GM12878 (cell line): Measurements from ENCODE around the gene CD63. TPM values are rescaled to one million over a fixed set of nuclear protein-coding genes. Genes with fewer than 3 reads are reported as not detected.

Experiments used
- ATAC-seq: fragments of 200-7000 bp; cut with Tn5 transposase; 3 replicates; pipeline ENCODE4 v1.9.1; 2020; ENCODE audit warnings: mild to moderate bottlenecking, moderate library complexity
- BruUV-seq: library from RNA; stranded (reverse); fragments of 400-500 nt; replicated peaks from 2 replicates; lab custom pipeline; 2021; lab: Mats Ljungman, UMichigan
- CTCF ChIA-PET: fragments of 300-600 bp; sonication (Branson Sonifier 250); formaldehyde crosslinking; extraction: SDS; loops from one replicate; lab custom pipeline; 2021; ENCODE audit warnings: inconsistent platforms; lab: Yijun Ruan, JAX
- POLR2A ChIA-PET: fragments of 350-600 bp; formaldehyde crosslinking; extraction: SDS; loops from one replicate; lab custom pipeline; 2021; ENCODE audit warnings: inconsistent platforms; lab: Charles Lee
- RAD21 ChIA-PET: fragments of 300-600 bp; sonication (Branson Sonifier 250); formaldehyde crosslinking; loops from one replicate; lab custom pipeline; 2023; ENCODE audit warnings: antibody characterized with exemption; ENCODE audit not compliant: unreplicated experiment; lab: Charles Lee
- SMC1A ChIA-PET: fragments of 300-600 bp; sonication (Branson Sonifier 250); formaldehyde crosslinking; loops from one replicate; lab custom pipeline; 2023; ENCODE audit not compliant: unreplicated experiment, uncharacterized antibody; lab: Charles Lee
- DNase-seq: peaks from one replicate; pipeline ENCODE4 v3.0.0-alpha.2; 2011; ENCODE audit warnings: low read depth, low spot score
- FAIRE-seq: peaks from 3 replicates; lab custom pipeline; 2011; peaks lifted over from hg19 to GRCh38; lab: Jason Lieb, UNC
- H2AFZ ChIP-seq: 2 replicates; pipeline ENCODE4 v1.6.0; 2011; ENCODE audit warnings: low read depth, low read length, control low read depth; ENCODE audit not compliant: control insufficient read depth
- H3K27ac ChIP-seq: 2 replicates; pipeline ENCODE4 v1.5.1; 2011; ENCODE audit warnings: control low read depth; ENCODE audit not compliant: control insufficient read depth, insufficient read depth
- H3K27me3 ChIP-seq, 2 experiments: replicated peaks in 1 of 2; 2 replicates each; pipeline versions ENCODE4 v1.6.0 to v1.6.1; 2011; ENCODE audit warnings: low read length in 1 of 2; ENCODE audit not compliant: control insufficient read depth in 2 of 2, insufficient read depth in 2 of 2
- H3K36me3 ChIP-seq, 2 experiments: 2 replicates each; pipeline ENCODE4 v1.5.1; 2011; ENCODE audit warnings: low read length in 1 of 2; ENCODE audit not compliant: control insufficient read depth in 2 of 2, insufficient read depth in 2 of 2
- H3K4me1 ChIP-seq: 2 replicates; pipeline ENCODE4 v1.6.1; 2011; ENCODE audit warnings: mild to moderate bottlenecking, low read length, moderate library complexity, mixed read lengths; ENCODE audit not compliant: control insufficient read depth, insufficient read depth
- H3K4me2 ChIP-seq: 2 replicates; pipeline ENCODE4 v1.6.0; 2011; ENCODE audit warnings: control low read depth; ENCODE audit not compliant: control insufficient read depth, insufficient read depth
- H3K4me3 ChIP-seq: fragments of 200-600 bp; sonication (generic); 2 replicates; pipeline ENCODE4 v1.5.1; 2016
- H3K79me2 ChIP-seq: 2 replicates; pipeline ENCODE4 v1.6.0; 2011; ENCODE audit warnings: low read length; ENCODE audit not compliant: control insufficient read depth, insufficient read depth
- H3K9ac ChIP-seq: 2 replicates; pipeline ENCODE4 v1.8.0; 2011; ENCODE audit warnings: low read length, control low read depth, mixed read lengths; ENCODE audit not compliant: control insufficient read depth, insufficient read depth
- H3K9me3 ChIP-seq: replicated peaks from 3 replicates; pipeline ENCODE4 v1.5.1; 2011; ENCODE audit warnings: mild to moderate bottlenecking, low read length; ENCODE audit not compliant: control insufficient read depth, insufficient read depth
- H4K20me1 ChIP-seq: 2 replicates; pipeline ENCODE4 v1.6.0; 2011; ENCODE audit not compliant: control insufficient read depth, insufficient read depth
- BHLHE40 ChIP-seq, 2 experiments: fragments of 450-650 bp in 1 of 2; IDR thresholded peaks; 2 replicates each; pipeline ENCODE4 v1.6.1; 2011 to 2017; ENCODE audit warnings: low read depth in 2 of 2, borderline replicate concordance in 1 of 2, improper control_type of control experiment in 1 of 2, low read length in 1 of 2, mild to moderate bottlenecking in 1 of 2
- EED ChIP-seq: sonication (generic); IDR thresholded peaks from 2 replicates; pipeline ENCODE4 v1.6.1; 2016; ENCODE audit warnings: antibody characterized with exemption, low read depth
- GATAD2B ChIP-seq: fragments of 450-650 bp; conservative IDR thresholded peaks from 2 replicates; pipeline ENCODE4 v1.6.1; 2017; ENCODE audit warnings: low read depth, mild to moderate bottlenecking, moderate library complexity
- HDAC2 ChIP-seq: fragments of 200-600 bp; sonication (generic); IDR thresholded peaks from 2 replicates; pipeline ENCODE4 v1.6.1; 2017
- JUND ChIP-seq: IDR thresholded peaks from 2 replicates; pipeline ENCODE4 v1.6.1; 2012; ENCODE audit warnings: low read depth, mild to moderate bottlenecking, low read length, improper control_type of control experiment, moderate library complexity
- KLF5 ChIP-seq: fragments of 450-650 bp; IDR thresholded peaks from 2 replicates; pipeline ENCODE4 v1.6.1; 2014; ENCODE audit warnings: mild to moderate bottlenecking; ENCODE audit not compliant: partially characterized antibody
- MTA2 ChIP-seq: fragments of 450-650 bp; IDR thresholded peaks from 2 replicates; pipeline ENCODE4 v1.6.1; 2016; ENCODE audit warnings: low read depth, mild to moderate bottlenecking, moderate library complexity
- NBN ChIP-seq: fragments of 450-650 bp; IDR thresholded peaks from 2 replicates; pipeline ENCODE4 v1.6.1; 2016
- PML ChIP-seq: IDR thresholded peaks from 2 replicates; pipeline ENCODE4 v1.6.1; 2012; ENCODE audit warnings: low read length, inconsistent platforms
- POLR2AphosphoS5 ChIP-seq: IDR thresholded peaks from 2 replicates; pipeline ENCODE4 v1.6.1; 2011; ENCODE audit warnings: mild to moderate bottlenecking, low read length, inconsistent platforms
- SIN3A ChIP-seq: IDR thresholded peaks from 2 replicates; pipeline ENCODE4 v1.6.1; 2012; ENCODE audit warnings: low read depth, low read length, improper control_type of control experiment
- SMAD1 ChIP-seq: fragments of 450-650 bp; IDR thresholded peaks from 2 replicates; pipeline ENCODE4 v1.6.1; 2018; ENCODE audit warnings: mild to moderate bottlenecking, low read depth; ENCODE audit not compliant: partially characterized antibody
- SREBF1 ChIP-seq: IDR thresholded peaks from 2 replicates; pipeline ENCODE4 v1.6.1; 2012; ENCODE audit warnings: mild to moderate bottlenecking, low read length
- YY1 ChIP-seq: IDR thresholded peaks from 2 replicates; pipeline ENCODE4 v1.6.1; 2011; ENCODE audit warnings: low read depth, mild to moderate bottlenecking, low read length
- ZBED1 ChIP-seq: IDR thresholded peaks from 2 replicates; pipeline ENCODE4 v1.6.1; 2016; ENCODE audit warnings: borderline replicate concordance
- ZNF274 ChIP-seq: IDR thresholded peaks from one replicate; pipeline ENCODE4 v1.8.0; 2011; ENCODE audit not compliant: insufficient read length, insufficient read depth
- ZNF687 ChIP-seq: fragments of 450-650 bp; IDR thresholded peaks from 2 replicates; pipeline ENCODE4 v1.6.1; 2017; ENCODE audit warnings: mild to moderate bottlenecking, moderate library complexity
- ZZZ3 ChIP-seq: IDR thresholded peaks from 2 replicates; pipeline ENCODE4 v1.6.1; 2011; ENCODE audit warnings: low read depth; ENCODE audit not compliant: control insufficient read depth, insufficient read length
- WGBS: methylation state at CpG from one replicate; pipeline ENCODE4 v1.1.6; 2016; ENCODE audit warnings: low lambda C conversion rate; ENCODE audit not compliant: insufficient replicate concordance, insufficient coverage; ENCODE audit errors: missing lambda C conversion rate; 5-methylcytosine and 5-hydroxymethylcytosine counted together
- in situ Hi-C: fragments of 300-500 bp; cut with MboI; formaldehyde crosslinking; loops from 9 replicates; pipeline ENCODE4 v1.14.3; 2018; ENCODE audit warnings: mixed read lengths
- intact Hi-C: fragments of 100-400 bp; cut with micrococcal nuclease; formaldehyde crosslinking; loops from one replicate; pipeline ENCODE4 v1.14.2; 2022; ENCODE audit not compliant: unreplicated experiment
- polyA plus RNA-seq, 11 experiments: library from polyadenylated mRNA; depleted of rRNA in 4 of 11; unstranded in 6 of 11; stranded (reverse) in 5 of 11; fragments of >200 nt; fragmentation: Nextera tagmentation in 4 of 11; fragmentation: Illumina TruSeq in 1 of 11; extraction: Ambion mirVana in 4 of 11; extraction: Trizol in 1 of 11; gene quantifications; 1 replicate in 1 of 11; 2 replicates in 10 of 11; pipeline versions ENCODE4 v1.2.1 to v1.2.3, GENCODE V29; 2011 to 2016; ENCODE audit warnings: inconsistent platforms in 2 of 11, missing spikeins in 2 of 11, low read depth in 1 of 11
- total RNA-seq, 4 experiments: library from RNA; depleted of rRNA in 3 of 4; stranded (reverse); fragments of >200 nt in 3 of 4; fragmentation: Illumina TruSeq in 1 of 4; extraction: Trizol in 1 of 4; gene quantifications; 2 replicates each; pipeline versions ENCODE4 v1.2.1 to v1.2.3, GENCODE V29; 2013 to 2021

CD63 gene
- total and polyA plus RNA-seq, 10 of the 15 experiments (the other 5 are each of a cell fraction or from before 2014, with no cell fraction given), result 147 to 220 (median 183) TPM

DNA sequence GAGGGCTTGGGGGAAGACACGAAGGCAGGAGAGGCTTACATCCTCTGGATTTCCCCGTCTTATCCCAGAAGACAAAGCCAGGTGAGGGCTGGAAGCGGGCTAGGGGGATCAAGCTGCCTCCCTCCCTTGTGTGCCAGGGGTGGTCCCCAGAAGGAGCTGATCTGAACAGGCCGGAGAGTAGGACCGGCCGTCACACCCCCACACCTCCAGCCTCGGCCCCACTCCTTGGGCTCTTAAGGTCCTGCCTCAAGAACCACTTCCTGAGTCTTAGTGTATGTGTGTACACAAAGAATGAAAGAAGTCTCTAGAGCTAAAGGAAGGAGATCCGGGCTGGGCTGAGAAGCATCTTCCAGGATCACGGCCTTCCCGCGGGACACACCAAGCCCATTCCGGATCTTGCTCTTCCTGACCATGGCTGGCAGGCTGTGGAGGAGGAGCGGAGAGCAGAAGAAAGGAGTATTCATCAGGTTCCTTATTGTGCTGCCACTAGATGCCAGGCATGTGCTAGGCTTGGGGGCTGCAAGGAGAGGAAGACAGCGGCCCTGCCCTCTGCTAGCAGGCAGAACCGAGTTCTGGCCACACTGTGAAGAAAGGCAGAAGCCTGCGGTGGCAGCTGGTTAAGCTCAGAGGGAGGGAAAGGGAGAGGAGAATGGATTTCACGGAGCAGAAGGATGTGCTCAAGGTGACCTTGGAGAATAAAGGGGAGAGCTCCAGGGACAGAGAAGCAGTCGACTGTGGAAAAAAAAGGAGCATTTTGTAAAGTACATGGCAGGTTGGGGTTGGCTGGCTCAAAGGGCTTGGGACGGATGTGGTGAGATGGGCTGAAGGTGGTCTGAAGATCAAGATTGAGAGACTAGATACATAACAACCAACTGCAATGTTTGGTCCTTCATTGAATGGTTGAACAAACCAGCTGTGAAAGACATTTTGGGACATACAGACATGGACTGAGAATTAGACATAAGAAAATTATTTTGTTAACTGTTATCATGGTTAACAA is 1.3 kb upstream of the CD63 start:
- no peak for DNase-seq
- CTCF ChIA-PET, result interaction anchor here (1.0 to 2.9 kb wide), 17 partner anchors 8 to 547 kb away, joined by 3 to 59 read pairs (median 4); partner anchors contain the start of genes BLOC1S1, ORMDL2, RDH5 and RPL41
- Histone ChIP-seq H3K4me3 (peak overlapping the region; percentile 76), H3K27me3 (no peaks in the 10 kb centered on the region), H3K4me2 (peak overlapping the region; percentile 70), H3K36me3 (no peaks in the 10 kb centered on the region; a peak in 1 of 4 replicates), H3K9ac (peak overlapping the region; percentile 67), H3K9me3 (no peaks in the 10 kb centered on the region), H3K27ac (peak overlapping the region; percentile 68), H4K20me1 (no peaks in the 10 kb centered on the region), H2AFZ (peak overlapping the region; percentile 79), H3K4me1 (peaks cover 11% of the 10 kb centered on the region), H3K79me2 (peaks cover 11% of the 10 kb centered on the region)
- POLR2A ChIA-PET, result interaction anchor here (0.5 to 4.5 kb wide), 19 partner anchors 8 to 791 kb away, joined by 3 to 39 read pairs (median 4); partner anchors contain the start of genes BLOC1S1, DNAJC14, ORMDL2 and PA2G4
- ATAC-seq, result peak; percentile 62
- BruUV-seq, result no TSS peak
- intact Hi-C loops (loop anchor here (1.0 to 10.0 kb wide), 2 partner anchors 7 to 455 kb away; partner anchors contain the start of gene SMARCC2), in situ Hi-C loops (no loop called here)
- SMC1A ChIA-PET, result interaction anchor here (0.7 to 2.7 kb wide), 15 partner anchors 8 to 311 kb away, joined by 3 to 30 read pairs (median 3); partner anchors contain the start of genes BLOC1S1, DNAJC14, ORMDL2 and RDH5
- RAD21 ChIA-PET, result interaction anchor here (0.9 to 4.4 kb wide), 17 partner anchors 8 to 458 kb away, joined by 3 to 58 read pairs (median 4); partner anchors contain the start of genes BLOC1S1, ORMDL2, RAB5B and RDH5
- peak; percentile 76 for FAIRE-seq
- 12% methylated on average over 19 of the region's 19 CpGs for WGBS
- 0 out of 2 replicates have a peak, but pooled peaks have one; percentile 66 for TF ChIP-seq POLR2AphosphoS5
- TF ChIP-seq BHLHE40 (IDR thresholded peaks at IDR 0.05; ENCODE audit: borderline replicate concordance in 1 of 2, low read depth in 2 of 2, low read length in 1 of 2), result 0 out of 4 replicates have a peak, but pooled peaks of 1 of the 2 experiments have one; percentile 5
- TF ChIP-seq NBN, result 0 out of 2 replicates have a peak, but pooled peaks have one; percentile 26
- TF ChIP-seq KLF5, result no peak
- TF ChIP-seq ZZZ3, result no peak
- TF ChIP-seq SREBF1, result no peak
- peak; percentile 36; the same call in 1 of the 2 replicates for TF ChIP-seq PML
- 0 out of 2 replicates have a peak, but pooled peaks have one; percentile 19 for TF ChIP-seq GATAD2B
- TF ChIP-seq SMAD1, result no peak
- TF ChIP-seq ZNF274, result no peak
- no peak for TF ChIP-seq ZBED1
- TF ChIP-seq JUND, result no peak
- TF ChIP-seq HDAC2, result no peak
- no peak for TF ChIP-seq YY1
- TF ChIP-seq MTA2, result no peak
- no peak; the same call in 1 of the 2 replicates for TF ChIP-seq EED
- TF ChIP-seq ZNF687, result no peak
- 0 out of 2 replicates have a peak, but pooled peaks have one; percentile 45 for TF ChIP-seq SIN3A
